ENCODE data around the gene JDP2.

DNA sequence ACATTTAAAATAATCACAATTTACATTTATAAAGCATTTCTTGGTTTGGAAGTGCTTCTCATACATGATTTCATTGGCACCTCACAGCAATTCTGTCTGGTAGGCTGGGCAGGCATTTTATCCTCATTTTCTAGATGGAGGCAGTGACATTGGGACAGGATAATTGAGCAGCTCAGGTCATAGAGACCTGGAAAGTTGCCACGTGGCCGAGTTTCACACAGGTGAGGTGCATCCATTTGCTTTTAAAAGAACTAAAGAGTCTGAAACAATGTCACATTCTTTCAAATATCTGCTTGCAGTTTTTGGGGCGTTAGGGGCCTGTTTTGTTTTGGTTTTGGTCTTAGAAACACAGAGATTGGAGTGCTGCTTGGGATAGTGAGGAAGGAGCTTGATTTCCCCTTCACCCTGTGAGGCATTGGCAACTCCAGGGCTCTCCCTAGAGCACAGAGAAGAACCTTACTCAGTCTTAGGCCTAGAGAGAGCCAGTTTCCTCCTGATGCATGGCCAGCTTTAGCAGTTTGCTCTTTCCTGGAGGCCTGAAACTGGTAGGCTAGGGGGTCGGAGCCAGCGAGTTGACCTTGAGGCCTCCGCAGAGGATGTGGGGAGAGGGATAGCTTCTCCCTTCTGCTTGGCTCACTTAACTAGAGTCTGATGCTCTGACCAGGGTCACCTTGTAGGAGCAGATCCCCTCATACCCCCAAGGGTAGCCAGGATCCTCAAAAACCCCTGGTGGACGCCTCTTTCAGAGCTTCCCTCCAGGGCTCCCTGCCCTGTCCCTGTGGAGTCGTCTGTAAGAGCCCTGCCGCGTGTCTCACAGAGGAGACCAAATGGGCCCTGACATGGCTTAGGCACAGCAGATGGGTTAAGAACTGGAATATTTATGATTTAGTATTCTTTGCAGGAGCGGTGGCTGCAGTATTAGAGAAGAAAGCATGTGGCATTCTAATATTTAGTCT lies 34.9 kb upstream of the JDP2 start:
- TF ChIP-seq, protein P1, sequence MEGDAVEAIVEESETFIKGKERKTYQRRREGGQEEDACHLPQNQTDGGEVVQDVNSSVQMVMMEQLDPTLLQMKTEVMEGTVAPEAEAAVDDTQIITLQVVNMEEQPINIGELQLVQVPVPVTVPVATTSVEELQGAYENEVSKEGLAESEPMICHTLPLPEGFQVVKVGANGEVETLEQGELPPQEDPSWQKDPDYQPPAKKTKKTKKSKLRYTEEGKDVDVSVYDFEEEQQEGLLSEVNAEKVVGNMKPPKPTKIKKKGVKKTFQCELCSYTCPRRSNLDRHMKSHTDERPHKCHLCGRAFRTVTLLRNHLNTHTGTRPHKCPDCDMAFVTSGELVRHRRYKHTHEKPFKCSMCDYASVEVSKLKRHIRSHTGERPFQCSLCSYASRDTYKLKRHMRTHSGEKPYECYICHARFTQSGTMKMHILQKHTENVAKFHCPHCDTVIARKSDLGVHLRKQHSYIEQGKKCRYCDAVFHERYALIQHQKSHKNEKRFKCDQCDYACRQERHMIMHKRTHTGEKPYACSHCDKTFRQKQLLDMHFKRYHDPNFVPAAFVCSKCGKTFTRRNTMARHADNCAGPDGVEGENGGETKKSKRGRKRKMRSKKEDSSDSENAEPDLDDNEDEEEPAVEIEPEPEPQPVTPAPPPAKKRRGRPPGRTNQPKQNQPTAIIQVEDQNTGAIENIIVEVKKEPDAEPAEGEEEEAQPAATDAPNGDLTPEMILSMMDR (IDR thresholded peaks at IDR 0.05): no peak
- TF ChIP-seq POLR2A (IDR thresholded peaks at IDR 0.05): no peak
